GOT3 (cell line): Measurements from ENCODE around the gene PSRC1.
A peak's percentile ranks its signal among the peaks of the same experiment; 100 is the strongest.
"Not testable (repeated sequence)": the region's sequence is repeated elsewhere in the genome, so short reads cannot be mapped to it uniquely, and the experiment has no call there.

Experiments
- DNase-seq: peaks from one replicate; lab custom pipeline; 2025; ENCODE audit warnings: mixed read lengths; lab: John Stamatoyannopoulos, UW

PSRC1 gene

DNA sequence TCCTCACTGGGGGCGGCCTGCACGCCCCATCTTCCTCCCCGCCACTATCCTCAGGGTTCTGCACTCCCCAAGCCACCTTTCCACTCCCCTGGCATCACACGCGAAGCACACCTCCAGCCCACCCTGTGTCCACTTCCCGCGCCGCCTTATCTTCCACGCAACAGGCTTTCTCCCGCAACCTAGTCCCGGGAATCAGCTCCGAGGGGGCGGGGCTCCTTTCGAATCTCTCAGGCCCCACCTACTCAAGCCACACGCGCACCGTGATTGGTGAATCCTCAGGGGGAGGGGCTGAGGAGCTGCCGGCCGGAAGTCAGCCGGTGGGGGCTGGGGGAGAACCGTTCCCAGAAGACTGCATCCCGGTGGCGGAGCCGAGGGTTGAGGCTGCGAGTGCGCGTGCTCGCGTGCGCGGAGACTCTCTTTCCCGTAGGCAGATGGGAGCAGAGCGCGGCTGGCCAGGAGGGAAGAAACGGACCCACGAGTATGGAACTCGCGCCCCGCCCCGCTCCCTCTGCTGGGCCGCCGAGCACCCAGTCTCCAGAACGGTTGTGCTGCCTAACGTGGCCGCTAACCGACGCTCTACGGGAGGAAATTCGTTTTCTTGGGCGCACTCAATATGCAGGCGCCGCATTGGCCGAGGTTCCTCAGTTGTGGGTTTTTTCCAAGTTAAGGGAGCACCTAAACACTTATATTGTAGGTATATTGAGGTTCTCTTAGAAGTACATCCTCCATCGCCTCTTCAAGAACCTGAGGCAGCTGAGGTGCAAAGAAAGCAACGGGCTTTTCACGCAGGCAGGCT, at the start of gene PSRC1:
Gene PSRC1, minus strand, starts transcription at position 194 of the 796 bp plus-strand sequence.
- DNase-seq, result peak; percentile 65

- DNase-seq, result no peak
Measured at GRCh38 chr1:109331113-109331512, 48.2 kb upstream of the PSRC1 start.

DNA sequence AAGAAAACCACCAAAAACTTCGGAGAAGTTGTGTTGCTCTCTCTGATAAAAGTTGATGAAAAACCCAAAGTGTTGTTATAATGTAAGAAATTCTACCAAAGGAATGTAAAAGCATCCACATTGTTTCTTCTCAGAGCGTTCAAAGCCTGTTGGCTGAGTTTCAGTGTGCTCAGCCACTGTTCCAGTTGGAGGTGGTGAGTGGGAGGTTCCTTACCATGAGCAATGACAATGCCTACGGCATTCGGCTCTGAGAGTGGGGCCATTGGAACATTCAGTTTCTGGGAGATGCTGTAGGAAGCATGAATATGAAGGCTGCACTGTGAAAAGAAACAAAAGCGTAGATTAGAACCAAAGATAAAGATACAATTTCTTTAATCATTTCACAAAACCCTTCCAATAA, 44.3 kb upstream of the PSRC1 start:
- DNase-seq, result no peak

DNA sequence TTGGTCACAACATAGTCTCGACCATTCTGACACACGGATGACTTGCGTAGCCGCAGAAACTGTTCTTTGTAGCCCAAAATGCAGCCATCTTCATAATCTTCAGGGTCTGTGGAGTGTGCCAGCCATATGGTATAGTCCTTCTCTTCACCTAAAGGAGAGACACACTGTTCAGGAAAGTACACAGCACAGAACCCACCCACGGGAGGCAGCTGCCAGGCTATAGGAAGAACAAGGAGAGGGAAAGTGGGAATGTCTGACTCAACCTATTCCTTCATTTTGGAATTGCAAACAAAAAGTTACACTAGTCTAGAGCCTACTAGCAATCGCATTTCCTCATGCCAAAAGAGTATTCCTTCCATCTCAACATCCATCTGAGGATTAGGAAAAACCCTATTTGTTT, 40.0 kb upstream of the PSRC1 start:
- no peak for DNase-seq

GRCh38 chr1:109319114-109319513, 36.2 kb upstream of the PSRC1 start:
- DNase-seq, result no peak

DNA sequence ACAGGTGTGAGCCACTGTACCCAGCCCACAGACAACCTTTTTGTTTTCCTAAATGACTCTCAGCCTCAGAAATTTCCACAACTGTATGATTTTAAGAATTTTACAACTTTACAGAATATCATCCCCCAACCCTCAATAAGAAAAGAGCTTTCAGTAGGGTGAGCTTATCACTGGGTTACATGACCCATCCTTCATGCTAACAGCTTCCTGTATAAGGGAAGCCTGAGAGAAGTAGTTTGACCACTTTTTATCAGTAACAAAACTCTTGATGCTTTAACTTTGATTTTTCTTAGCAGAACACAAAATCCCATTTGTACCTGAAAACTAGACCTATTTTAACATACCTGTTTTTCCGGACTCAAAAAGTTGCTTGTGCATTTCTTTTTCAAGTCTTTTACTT, 33.6 kb upstream of the PSRC1 start:
- no peak for DNase-seq

GRCh38 chr1:109315288-109315687, 32.3 kb upstream of the PSRC1 start:
- DNase-seq, result no peak

GRCh38 chr1:109314795-109315194, 31.9 kb upstream of the PSRC1 start:
- no peak for DNase-seq

GRCh38 chr1:109312978-109313775, 30.2 kb upstream of the PSRC1 start:
- no peak for DNase-seq

DNA sequence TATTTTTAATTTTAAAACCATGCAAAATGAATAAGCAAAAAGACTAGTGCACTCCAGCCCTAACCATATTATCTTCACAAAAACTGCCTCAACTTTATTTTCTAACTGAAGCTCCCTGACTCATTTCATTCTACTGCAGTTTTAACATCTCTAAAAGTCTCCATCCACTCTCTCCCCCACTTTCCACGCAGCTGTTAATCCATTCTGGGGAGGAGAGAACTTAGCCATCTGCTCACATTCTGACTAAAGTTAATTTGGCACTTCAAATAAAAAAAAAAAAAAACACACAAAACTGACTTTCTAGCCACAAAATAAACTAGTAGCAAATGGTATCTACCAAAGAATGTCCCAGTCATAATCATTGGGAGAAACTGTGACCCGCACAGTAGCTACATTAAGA, 29.3 kb upstream of the PSRC1 start:
- DNase-seq, result no peak

GRCh38 chr1:109309347-109309746, 26.4 kb upstream of the PSRC1 start:
- DNase-seq, result no peak

- no peak for DNase-seq
Measured at GRCh38 chr1:109307274-109308021, 24.5 kb upstream of the PSRC1 start.

- DNase-seq, result no peak
Measured at GRCh38 chr1:109306832-109307273, 23.9 kb upstream of the PSRC1 start, which contains the start of gene MYBPHL. TSS of gene MYBPHL (minus strand) at chr1:109307011. CDS start at chr1:109306991, 20 bp downstream.

- DNase-seq, result not testable (repeated sequence)
Measured at GRCh38 chr1:109305991-109306390, 23.0 kb upstream of the PSRC1 start.

- DNase-seq, result no peak
Measured at GRCh38 chr1:109304226-109304920, 21.4 kb upstream of the PSRC1 start.

GRCh38 chr1:109301874-109302273, 18.9 kb upstream of the PSRC1 start:
- DNase-seq, result no peak

DNA sequence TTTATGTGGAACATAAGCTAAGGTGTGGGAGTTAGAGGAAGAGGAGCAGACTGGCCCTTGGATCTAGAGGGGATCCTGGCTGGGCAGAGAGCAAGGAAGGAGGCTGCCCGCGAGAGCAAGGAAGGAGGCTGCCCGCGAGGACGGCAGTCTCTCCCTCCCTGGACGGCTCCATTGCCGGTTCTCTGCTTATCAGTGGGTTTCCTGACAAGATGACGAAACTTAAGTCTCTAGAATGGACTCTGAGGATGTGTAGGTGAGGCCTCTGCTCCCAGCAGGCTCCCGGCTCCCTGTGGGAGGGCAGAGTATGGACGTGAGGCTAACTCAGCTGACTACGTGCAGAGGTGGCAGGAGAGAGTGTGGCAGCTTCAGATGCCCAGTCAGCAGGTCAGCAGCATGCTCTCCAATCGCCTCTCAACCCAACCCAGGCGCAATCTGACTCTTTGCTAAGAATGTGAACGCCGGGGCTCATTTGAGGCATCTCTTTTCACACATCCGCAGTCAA, 17.8 kb upstream of the PSRC1 start:
- no peak for DNase-seq

DNA sequence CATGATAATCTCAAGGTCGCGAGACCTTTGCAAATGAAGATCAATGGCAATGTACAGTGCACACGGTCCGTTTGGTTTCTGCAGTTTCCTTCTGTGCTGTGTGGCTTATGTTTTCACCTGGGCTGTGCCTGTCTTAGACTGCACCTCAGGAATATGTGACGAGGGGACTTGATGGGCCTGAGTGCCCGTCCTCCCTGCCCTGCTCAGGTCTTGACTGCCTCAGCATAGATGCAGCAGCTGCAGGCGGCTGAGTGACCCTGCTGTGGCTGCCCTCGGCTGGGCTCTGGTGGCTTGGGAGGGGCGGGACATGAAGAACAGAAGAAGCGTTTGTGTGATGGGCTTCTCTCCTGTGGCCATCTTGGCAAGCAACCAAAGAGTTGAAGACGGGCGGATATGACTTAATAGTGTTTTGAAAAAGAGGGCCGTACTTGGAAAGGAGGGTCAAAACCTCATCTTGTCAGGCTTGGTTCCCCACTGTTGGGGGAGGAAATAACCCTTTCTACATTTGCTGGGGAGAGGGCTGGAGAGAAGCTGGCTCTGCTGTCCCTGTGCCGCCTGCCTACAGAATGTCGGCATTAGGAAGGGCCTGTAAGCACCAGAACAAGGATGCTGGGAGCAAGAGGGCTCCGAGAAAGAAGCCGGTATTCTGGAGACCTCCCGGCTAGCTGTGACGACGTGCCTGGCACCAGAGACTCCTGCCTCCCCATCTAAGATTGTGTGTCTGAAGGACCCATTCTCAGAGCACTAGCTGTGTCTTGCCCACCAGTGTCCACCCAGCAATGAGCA, 16.8 kb upstream of the PSRC1 start:
- no peak for DNase-seq

GRCh38 chr1:109298666-109299557, 16.0 kb upstream of the PSRC1 start:
- DNase-seq, result no peak

GRCh38 chr1:109296782-109297181, 13.8 kb upstream of the PSRC1 start:
- no peak for DNase-seq
